BJ (cell line): ENCODE results near the gene CEACAM16. TPM values are rescaled to one million over a fixed set of nuclear protein-coding genes. Genes with fewer than 3 reads are reported as not detected.
"Not testable (repeated sequence)": the region's sequence is repeated elsewhere in the genome, so short reads cannot be mapped to it uniquely, and the experiment has no call there.

Experiments
- CTCF ChIA-PET: fragments of 350-600 bp; formaldehyde crosslinking; extraction: SDS; loops from one replicate; lab custom pipeline; 2021; ENCODE audit warnings: antibody characterized with exemption, inconsistent platforms; lab: Yijun Ruan, JAX
- POLR2A ChIA-PET: fragments of 300-600 bp; sonication (Branson Sonifier 250); formaldehyde crosslinking; extraction: SDS; loops from one replicate; lab custom pipeline; 2021; ENCODE audit warnings: antibody characterized with exemption; lab: Charles Lee
- DNase-seq: peaks from one replicate; pipeline ENCODE4 v3.0.0-alpha.2; 2011; ENCODE audit warnings: low read depth
- H3K27me3 ChIP-seq: 2 replicates; pipeline ENCODE4 v1.6.0; 2011; ENCODE audit warnings: low read length; ENCODE audit not compliant: control insufficient read depth, insufficient read depth
- H3K36me3 ChIP-seq: 2 replicates; pipeline ENCODE4 v1.5.1; 2011; ENCODE audit warnings: low read length; ENCODE audit not compliant: control insufficient read depth, insufficient read depth
- H3K4me3 ChIP-seq: 2 replicates; pipeline ENCODE4 v1.5.1; 2011; ENCODE audit warnings: low read depth, mild to moderate bottlenecking, control low read depth, low read length
- CTCF ChIP-seq: IDR thresholded peaks from 2 replicates; pipeline ENCODE4 v1.5.1; 2011; ENCODE audit warnings: low read depth, mild to moderate bottlenecking, control low read depth, inconsistent platforms, low read length, moderate library complexity; ENCODE audit not compliant: insufficient read depth
- polyA plus RNA-seq: library from polyadenylated mRNA; depleted of rRNA; stranded (reverse); fragments of >200 nt; gene quantifications from 2 replicates; pipeline ENCODE4 v1.2.3, GENCODE V29; 2011

CEACAM16 gene
- polyA plus RNA-seq, 1 experiment: not detected

DNA sequence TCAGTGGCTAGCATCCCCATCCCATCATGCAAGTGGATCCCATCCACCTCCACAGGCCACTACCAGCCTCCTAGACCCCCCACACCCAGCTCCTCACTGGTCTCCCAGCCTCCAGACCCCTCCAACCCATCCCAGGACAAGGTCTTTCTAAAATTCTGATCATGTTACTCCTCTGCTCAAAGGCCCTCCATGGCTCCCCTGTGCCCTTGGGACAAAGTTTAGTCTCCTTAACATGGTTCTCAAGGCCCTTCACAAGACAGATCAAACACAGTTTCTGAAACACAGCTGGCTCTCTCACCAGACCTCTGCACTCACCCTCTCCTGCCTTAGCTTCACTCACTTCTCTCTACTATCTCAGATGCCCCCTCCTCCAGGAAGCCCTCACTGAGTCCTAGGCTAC is 18.4 kb upstream of the CEACAM16 start:
- CTCF ChIA-PET: interaction anchor here (0.7 to 1.6 kb wide), 2 partner anchors 9 to 23 kb away, joined by 3 to 4 read pairs; no protein-coding TSS in a partner anchor
- no peaks in the 10 kb centered on the region for H3K27me3 ChIP-seq
- POLR2A ChIA-PET: no interaction called here

DNA sequence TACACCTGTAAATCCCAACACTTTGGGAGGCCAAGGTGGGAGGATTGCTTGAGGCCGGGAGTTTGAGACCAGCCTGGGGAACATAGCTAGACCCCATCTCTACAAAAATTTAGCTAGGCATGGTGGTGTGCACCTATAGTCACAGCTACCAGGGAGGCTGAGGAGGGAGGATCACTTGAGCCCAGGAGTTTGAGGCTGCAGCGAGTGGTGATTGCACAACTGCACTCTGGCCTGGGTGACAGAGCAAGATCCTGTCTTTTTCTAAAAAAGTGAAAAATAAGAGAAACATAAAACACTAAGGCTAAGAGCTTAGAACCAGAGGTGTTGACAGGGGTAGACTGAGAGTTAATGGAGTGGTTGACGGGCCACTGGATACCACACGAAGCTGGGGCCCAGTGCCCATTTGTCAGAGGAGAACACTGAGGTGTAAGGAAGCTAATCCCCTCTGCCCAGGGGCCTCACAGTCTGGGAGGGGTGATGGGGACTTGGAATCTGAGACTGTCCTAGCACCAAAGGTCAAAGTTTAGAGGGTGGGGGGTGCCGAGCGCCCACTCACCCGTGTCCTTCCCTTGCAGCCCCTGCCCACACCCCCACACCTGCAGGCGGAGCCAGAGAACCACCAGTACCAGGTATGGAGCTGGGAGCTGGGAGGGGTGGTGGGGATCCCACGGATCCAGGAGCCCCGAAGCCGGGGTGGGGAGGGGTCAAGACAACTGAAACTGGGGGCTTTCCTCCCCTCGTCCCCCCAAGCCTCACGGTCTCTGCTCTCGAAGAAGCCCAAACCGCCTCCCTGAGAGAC is 16.8 kb upstream of the CEACAM16 start:
- TF ChIP-seq CTCF: no peak
- POLR2A ChIA-PET: interaction anchor here (0.6 kb wide), 1 partner anchor 75 kb away, joined by 5 read pairs; no protein-coding TSS in a partner anchor

More for the DNA sequence above, 18.4 kb upstream of the CEACAM16 start:
- Histone ChIP-seq H3K36me3 (peaks cover 7% of the 10 kb centered on the region; the same call in 1 of the 2 replicates), H3K4me3 (no peak overlapping the region)
- no peak for DNase-seq
- no peak for TF ChIP-seq CTCF

DNA sequence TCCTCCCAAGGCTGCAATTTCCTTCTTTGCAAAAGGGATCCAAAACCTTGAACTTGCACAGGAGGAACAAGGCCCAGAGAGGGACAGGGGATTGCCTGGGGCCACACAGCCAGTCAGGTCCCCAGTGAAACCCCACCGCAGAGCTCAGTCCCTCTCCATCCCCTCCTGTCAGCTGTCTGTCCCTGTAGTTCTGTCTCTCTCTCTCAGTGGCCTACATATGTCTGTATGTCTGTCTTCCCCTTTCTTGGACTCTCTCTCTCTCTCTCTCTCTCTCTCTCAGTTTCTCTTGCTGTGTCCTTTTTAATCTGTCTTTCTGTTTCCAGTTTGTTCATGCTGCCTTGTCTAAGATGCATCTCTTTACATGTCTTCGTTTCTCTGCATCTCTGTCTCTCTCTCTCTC is 16.1 kb upstream of the CEACAM16 start:
- H3K27me3 ChIP-seq: no peaks in the 10 kb centered on the region
- H3K36me3 ChIP-seq: peaks cover 7% of the 10 kb centered on the region; the same call in 1 of the 2 replicates
- POLR2A ChIA-PET: no interaction called here
- DNase-seq: no peak
- CTCF ChIA-PET: interaction anchor here (0.8 to 2.3 kb wide), 4 partner anchors 41 to 112 kb away, joined by 3 to 7 read pairs (median 3); no protein-coding TSS in a partner anchor
- no peak for TF ChIP-seq CTCF
- no peak overlapping the region for H3K4me3 ChIP-seq

More for the DNA sequence above, 16.8 kb upstream of the CEACAM16 start:
- H3K36me3 ChIP-seq: peaks cover 7% of the 10 kb centered on the region; the same call in 1 of the 2 replicates
- CTCF ChIA-PET: interaction anchor here (0.6 to 2.3 kb wide), 5 partner anchors 18 to 111 kb away, joined by 3 to 7 read pairs (median 3); no protein-coding TSS in a partner anchor
- no peaks in the 10 kb centered on the region for H3K27me3 ChIP-seq
- H3K4me3 ChIP-seq: no peak overlapping the region
- no peak for DNase-seq

DNA sequence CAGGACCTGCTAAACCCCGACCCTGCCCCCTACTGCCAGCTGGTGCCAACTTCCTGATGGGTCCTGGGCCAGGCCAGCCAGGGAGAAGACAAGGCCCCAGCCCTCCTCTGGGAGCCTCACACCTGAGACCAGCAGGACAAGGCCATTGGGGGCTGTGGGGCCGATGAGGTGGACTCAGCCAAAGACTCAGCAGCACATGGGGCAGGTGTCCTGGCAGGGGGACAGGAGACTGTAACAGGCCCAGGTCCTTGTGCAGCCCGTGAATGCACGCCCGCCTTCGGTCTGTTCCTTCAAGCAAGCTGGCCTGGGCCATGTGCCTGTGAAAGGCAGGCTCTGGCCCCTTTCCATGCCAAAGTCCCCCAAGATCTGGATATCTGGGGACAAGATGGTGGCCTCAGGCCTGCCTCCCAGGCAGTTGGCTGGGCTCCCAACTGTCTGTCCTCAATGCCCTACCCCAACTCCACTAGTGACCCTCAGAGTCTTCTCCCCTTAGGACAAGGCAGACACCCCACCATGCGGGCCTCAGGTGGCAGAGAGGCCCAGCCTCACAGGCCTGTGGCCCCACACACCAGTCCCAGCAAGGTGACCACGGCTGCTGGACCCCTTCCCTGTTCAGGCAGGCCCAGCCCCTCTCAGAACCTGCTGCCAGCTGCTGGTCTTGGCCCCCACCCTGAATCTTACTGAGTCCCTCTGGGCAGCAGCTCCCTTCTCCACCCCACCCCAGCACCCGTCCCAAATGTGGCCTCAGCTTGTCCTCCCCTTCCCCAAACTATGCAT is 15.3 kb upstream of the CEACAM16 start:
- ChIA-PET CTCF (interaction anchor here (1.2 to 2.3 kb wide), 2 partner anchors 29 to 113 kb away, joined by 3 to 7 read pairs; no protein-coding TSS in a partner anchor), POLR2A (no interaction called here)
- Histone ChIP-seq H3K4me3 (no peak overlapping the region), H3K36me3 (peaks cover 7% of the 10 kb centered on the region; the same call in 1 of the 2 replicates), H3K27me3 (no peaks in the 10 kb centered on the region)
- TF ChIP-seq CTCF: no peak
- no peak for DNase-seq

- H3K4me3 ChIP-seq, H3K36me3 ChIP-seq, DNase-seq, H3K27me3 ChIP-seq, POLR2A ChIA-PET: not testable (repeated sequence)
- CTCF ChIA-PET: interaction anchor here (1.2 kb wide), 1 partner anchor 30 kb away, joined by 3 read pairs; no protein-coding TSS in a partner anchor
Observed at GRCh38 chr19:44684396-44684795, 14.6 kb upstream of the CEACAM16 start.
